K562 (cell line): ENCODE data around the gene VTN. TPM values are rescaled to one million over a fixed set of nuclear protein-coding genes. Genes with fewer than 3 reads are reported as not detected.

Experiments
- CREBBP ChIP-seq: IDR thresholded peaks from one replicate; pipeline ENCODE4 v1.6.1; 2012; ENCODE audit warnings: low read depth, mild to moderate bottlenecking, control low read depth, inconsistent platforms, low read length
- HDAC8 ChIP-seq: fragments of 450-650 bp; IDR thresholded peaks from 2 replicates; pipeline ENCODE4 v1.6.1; 2016; ENCODE audit warnings: mild to moderate bottlenecking, missing genetic modification characterization, moderate library complexity, missing compliant biosample characterization
- MAZ ChIP-seq, 2 experiments: fragments of 450-650 bp in 1 of 2; sonication (generic) in 1 of 2; formaldehyde crosslinking; IDR thresholded peaks in 1 of 2; conservative IDR thresholded peaks in 1 of 2; 2 replicates each; pipeline versions ENCODE4 v1.4.0 to v1.5.0; 2020; ENCODE audit warnings: mild to moderate bottlenecking in 1 of 2, missing genetic modification reagents in 1 of 2
- RAD51 ChIP-seq: fragments of 450-650 bp; IDR thresholded peaks from 2 replicates; pipeline ENCODE4 v1.7.1; 2016; ENCODE audit warnings: low read depth, mild to moderate bottlenecking, borderline replicate concordance
- RUNX1 ChIP-seq: sonication (generic); IDR thresholded peaks from 2 replicates; pipeline ENCODE4 v1.6.1; 2016; ENCODE audit warnings: antibody characterized with exemption, low read depth
- SIN3A ChIP-seq, 2 experiments: fragments of 150-350 bp in 1 of 2; IDR thresholded peaks; 2 replicates each; pipeline ENCODE4 v1.6.1; 2011 to 2016; ENCODE audit warnings: borderline replicate concordance in 2 of 2, low read depth in 2 of 2, low read length in 2 of 2, mild to moderate bottlenecking in 2 of 2, moderate library complexity in 2 of 2; ENCODE audit not compliant: control insufficient read depth in 1 of 2
- TCF7 ChIP-seq: sonication (generic); IDR thresholded peaks from 2 replicates; pipeline ENCODE4 v1.6.1; 2016; ENCODE audit warnings: antibody characterized with exemption, borderline replicate concordance
- ZNF184 ChIP-seq: sonication (generic); formaldehyde crosslinking; IDR thresholded peaks from 2 replicates; pipeline ENCODE4 v1.5.0; 2020; ENCODE audit warnings: missing genetic modification reagents
- polyA plus RNA-seq, 8 experiments: library from polyadenylated mRNA; depleted of rRNA in 4 of 8; stranded (reverse) in 5 of 8; unstranded in 3 of 8; fragments of >200 nt; fragmentation: Nextera tagmentation in 2 of 8; fragmentation: Illumina TruSeq in 1 of 8; extraction: Ambion mirVana in 2 of 8; extraction: Trizol in 1 of 8; gene quantifications; 2 replicates each; pipeline versions ENCODE4 v1.2.1 to v1.2.3, GENCODE V29; 2011 to 2014; ENCODE audit warnings: inconsistent platforms in 1 of 8, missing spikeins in 1 of 8
- total RNA-seq, 7 experiments: library from RNA; depleted of rRNA in 6 of 7; stranded (reverse); fragments of >200 nt in 6 of 7; fragmentation: Illumina TruSeq in 2 of 7; extraction: Trizol in 2 of 7; gene quantifications; 2 replicates each; pipeline versions ENCODE4 v1.2.1 to v1.2.3, GENCODE V29; 2011 to 2021; ENCODE audit warnings: low replicate concordance in 1 of 7
- TF ChIP-seq, protein P1 (sequence below): fragments of 450-650 bp; formaldehyde crosslinking; IDR thresholded peaks from 2 replicates; pipeline ENCODE4 v1.4.0; 2022; ENCODE audit warnings: missing genetic modification characterization
- TF ChIP-seq, protein P2 (sequence below): fragments of 150-350 bp; IDR thresholded peaks from 2 replicates; pipeline ENCODE4 v1.6.1; 2014; ENCODE audit warnings: low read depth, mild to moderate bottlenecking, low read length, borderline replicate concordance
- TF ChIP-seq, protein P3 (sequence below): sonication (generic); formaldehyde crosslinking; IDR thresholded peaks from 2 replicates; pipeline ENCODE4 v1.8.1; 2023; ENCODE audit warnings: mild to moderate bottlenecking, missing genetic modification reagents, moderate library complexity
- TF ChIP-seq, protein P4 (sequence below): fragments of 450-650 bp; formaldehyde crosslinking; conservative IDR thresholded peaks from 2 replicates; pipeline ENCODE4 v1.4.0; 2022; ENCODE audit warnings: mild to moderate bottlenecking, missing genetic modification characterization
- TF ChIP-seq, protein P5 (sequence below): fragments of 450-650 bp; IDR thresholded peaks from 2 replicates; pipeline ENCODE4 v1.6.1; 2014; ENCODE audit warnings: low read depth, mild to moderate bottlenecking, moderate library complexity, borderline replicate concordance
- TF ChIP-seq, protein P6 (sequence below): sonication (generic); formaldehyde crosslinking; IDR thresholded peaks from 2 replicates; pipeline ENCODE4 v1.9.0; 2022; ENCODE audit warnings: mild to moderate bottlenecking, missing genetic modification reagents
- TF ChIP-seq, protein P7 (sequence below): sonication (generic); formaldehyde crosslinking; IDR thresholded peaks from 2 replicates; pipeline ENCODE4 v1.8.0; 2022; ENCODE audit warnings: mild to moderate bottlenecking, missing genetic modification reagents

Gene VTN
- total and polyA plus RNA-seq, 9 of the 15 experiments (the other 6 are each of a cell fraction or from before 2014, with no cell fraction given) = 0.13 to 1.0 (median 0.29) TPM; not detected in 1

DNA sequence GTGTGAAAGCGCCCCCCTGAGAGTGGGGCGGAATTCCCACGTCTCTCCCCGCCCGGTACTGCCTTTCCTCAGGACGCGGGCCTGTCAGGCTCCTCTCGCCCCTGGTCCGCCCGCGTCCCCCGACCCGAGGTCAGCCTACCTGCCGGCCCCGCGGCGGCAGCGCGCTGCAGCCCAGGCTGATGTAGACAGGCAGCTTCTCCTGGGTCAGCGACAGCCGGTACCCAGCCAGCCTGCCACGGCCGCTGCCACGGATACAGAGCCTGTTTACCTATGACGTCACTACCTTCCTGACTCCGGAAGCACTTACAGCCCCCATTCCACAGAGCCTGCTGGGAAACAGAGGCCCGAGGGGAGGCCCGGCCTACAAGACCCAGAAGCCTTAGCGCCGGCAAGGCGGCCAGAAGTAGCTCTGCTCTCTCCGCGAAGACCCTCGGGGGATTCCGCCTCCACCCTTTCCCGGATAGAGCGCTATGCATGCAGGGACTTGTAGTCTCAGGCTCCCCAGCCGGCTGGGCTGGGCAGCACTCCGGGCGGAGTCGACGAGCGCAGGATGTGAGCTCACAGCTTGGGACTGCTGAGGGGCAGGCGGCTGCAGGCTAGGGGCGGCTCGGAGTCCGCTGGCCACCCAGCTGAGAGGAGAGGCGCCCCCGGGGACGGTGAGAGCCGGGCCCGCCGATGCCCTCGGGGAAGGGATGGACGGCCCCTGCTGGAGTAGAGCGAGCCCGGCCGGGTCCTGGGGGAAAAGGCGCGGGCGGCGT lies 34.7 kb downstream of the VTN start, which contains the start of the genes IFT20 and TNFAIP1 (continued):
- TF ChIP-seq, protein P1, sequence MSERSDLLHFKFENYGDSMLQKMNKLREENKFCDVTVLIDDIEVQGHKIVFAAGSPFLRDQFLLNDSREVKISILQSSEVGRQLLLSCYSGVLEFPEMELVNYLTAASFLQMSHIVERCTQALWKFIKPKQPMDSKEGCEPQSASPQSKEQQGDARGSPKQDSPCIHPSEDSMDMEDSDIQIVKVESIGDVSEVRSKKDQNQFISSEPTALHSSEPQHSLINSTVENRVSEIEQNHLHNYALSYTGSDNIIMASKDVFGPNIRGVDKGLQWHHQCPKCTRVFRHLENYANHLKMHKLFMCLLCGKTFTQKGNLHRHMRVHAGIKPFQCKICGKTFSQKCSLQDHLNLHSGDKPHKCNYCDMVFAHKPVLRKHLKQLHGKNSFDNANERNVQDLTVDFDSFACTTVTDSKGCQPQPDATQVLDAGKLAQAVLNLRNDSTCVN = peak; percentile 48; the same call in 1 of the 2 replicates
- TF ChIP-seq, protein P2, sequence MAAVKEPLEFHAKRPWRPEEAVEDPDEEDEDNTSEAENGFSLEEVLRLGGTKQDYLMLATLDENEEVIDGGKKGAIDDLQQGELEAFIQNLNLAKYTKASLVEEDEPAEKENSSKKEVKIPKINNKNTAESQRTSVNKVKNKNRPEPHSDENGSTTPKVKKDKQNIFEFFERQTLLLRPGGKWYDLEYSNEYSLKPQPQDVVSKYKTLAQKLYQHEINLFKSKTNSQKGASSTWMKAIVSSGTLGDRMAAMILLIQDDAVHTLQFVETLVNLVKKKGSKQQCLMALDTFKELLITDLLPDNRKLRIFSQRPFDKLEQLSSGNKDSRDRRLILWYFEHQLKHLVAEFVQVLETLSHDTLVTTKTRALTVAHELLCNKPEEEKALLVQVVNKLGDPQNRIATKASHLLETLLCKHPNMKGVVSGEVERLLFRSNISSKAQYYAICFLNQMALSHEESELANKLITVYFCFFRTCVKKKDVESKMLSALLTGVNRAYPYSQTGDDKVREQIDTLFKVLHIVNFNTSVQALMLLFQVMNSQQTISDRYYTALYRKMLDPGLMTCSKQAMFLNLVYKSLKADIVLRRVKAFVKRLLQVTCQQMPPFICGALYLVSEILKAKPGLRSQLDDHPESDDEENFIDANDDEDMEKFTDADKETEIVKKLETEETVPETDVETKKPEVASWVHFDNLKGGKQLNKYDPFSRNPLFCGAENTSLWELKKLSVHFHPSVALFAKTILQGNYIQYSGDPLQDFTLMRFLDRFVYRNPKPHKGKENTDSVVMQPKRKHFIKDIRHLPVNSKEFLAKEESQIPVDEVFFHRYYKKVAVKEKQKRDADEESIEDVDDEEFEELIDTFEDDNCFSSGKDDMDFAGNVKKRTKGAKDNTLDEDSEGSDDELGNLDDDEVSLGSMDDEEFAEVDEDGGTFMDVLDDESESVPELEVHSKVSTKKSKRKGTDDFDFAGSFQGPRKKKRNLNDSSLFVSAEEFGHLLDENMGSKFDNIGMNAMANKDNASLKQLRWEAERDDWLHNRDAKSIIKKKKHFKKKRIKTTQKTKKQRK = no peak
- TF ChIP-seq, protein P3, sequence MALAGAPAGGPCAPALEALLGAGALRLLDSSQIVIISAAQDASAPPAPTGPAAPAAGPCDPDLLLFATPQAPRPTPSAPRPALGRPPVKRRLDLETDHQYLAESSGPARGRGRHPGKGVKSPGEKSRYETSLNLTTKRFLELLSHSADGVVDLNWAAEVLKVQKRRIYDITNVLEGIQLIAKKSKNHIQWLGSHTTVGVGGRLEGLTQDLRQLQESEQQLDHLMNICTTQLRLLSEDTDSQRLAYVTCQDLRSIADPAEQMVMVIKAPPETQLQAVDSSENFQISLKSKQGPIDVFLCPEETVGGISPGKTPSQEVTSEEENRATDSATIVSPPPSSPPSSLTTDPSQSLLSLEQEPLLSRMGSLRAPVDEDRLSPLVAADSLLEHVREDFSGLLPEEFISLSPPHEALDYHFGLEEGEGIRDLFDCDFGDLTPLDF = peak; percentile 36; the same call in 1 of the 2 replicates
- TF ChIP-seq RAD51 (no peak), RUNX1 (no peak), CREBBP (no peak), SIN3A (IDR thresholded peaks at IDR 0.05; ENCODE audit: borderline replicate concordance in 2 of 2, control insufficient read depth in 1 of 2, low read depth in 2 of 2, low read length in 2 of 2) (peak; percentile 74 to 96; a peak in 3 of 4 replicates), ZNF184 (no peak), TCF7 (no peak), MAZ (CRISPR knock-in tag; conservative IDR thresholded peaks at IDR 0.05 in 1 of 2, IDR thresholded peaks at IDR 0.05 in 1 of 2) (peak; percentile 82 to 88), HDAC8 (tag) (peak; percentile 76; the same call in 1 of the 2 replicates)
- TF ChIP-seq, protein P4, sequence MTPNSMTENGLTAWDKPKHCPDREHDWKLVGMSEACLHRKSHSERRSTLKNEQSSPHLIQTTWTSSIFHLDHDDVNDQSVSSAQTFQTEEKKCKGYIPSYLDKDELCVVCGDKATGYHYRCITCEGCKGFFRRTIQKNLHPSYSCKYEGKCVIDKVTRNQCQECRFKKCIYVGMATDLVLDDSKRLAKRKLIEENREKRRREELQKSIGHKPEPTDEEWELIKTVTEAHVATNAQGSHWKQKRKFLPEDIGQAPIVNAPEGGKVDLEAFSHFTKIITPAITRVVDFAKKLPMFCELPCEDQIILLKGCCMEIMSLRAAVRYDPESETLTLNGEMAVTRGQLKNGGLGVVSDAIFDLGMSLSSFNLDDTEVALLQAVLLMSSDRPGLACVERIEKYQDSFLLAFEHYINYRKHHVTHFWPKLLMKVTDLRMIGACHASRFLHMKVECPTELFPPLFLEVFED = peak; percentile 81; the same call in 1 of the 2 replicates
- TF ChIP-seq, protein P5, sequence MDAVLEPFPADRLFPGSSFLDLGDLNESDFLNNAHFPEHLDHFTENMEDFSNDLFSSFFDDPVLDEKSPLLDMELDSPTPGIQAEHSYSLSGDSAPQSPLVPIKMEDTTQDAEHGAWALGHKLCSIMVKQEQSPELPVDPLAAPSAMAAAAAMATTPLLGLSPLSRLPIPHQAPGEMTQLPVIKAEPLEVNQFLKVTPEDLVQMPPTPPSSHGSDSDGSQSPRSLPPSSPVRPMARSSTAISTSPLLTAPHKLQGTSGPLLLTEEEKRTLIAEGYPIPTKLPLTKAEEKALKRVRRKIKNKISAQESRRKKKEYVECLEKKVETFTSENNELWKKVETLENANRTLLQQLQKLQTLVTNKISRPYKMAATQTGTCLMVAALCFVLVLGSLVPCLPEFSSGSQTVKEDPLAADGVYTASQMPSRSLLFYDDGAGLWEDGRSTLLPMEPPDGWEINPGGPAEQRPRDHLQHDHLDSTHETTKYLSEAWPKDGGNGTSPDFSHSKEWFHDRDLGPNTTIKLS = peak; percentile 99
- TF ChIP-seq, protein P6, sequence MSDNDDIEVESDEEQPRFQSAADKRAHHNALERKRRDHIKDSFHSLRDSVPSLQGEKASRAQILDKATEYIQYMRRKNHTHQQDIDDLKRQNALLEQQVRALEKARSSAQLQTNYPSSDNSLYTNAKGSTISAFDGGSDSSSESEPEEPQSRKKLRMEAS (CRISPR knock-in tag) = peak; percentile 16; the same call in 1 of the 2 replicates
- TF ChIP-seq, protein P7, sequence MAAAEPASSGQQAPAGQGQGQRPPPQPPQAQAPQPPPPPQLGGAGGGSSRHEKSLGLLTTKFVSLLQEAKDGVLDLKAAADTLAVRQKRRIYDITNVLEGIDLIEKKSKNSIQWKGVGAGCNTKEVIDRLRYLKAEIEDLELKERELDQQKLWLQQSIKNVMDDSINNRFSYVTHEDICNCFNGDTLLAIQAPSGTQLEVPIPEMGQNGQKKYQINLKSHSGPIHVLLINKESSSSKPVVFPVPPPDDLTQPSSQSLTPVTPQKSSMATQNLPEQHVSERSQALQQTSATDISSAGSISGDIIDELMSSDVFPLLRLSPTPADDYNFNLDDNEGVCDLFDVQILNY (CRISPR knock-in tag) = no peak
